ENCODE measurements around the gene ECE1.

- no peak for TF ChIP-seq CTCF (IDR thresholded peaks at IDR 0.05)
- TF ChIP-seq POLR2A (IDR thresholded peaks at IDR 0.05) = no peak
Measured at GRCh38 chr1:21322681-21323016, 32.4 kb upstream of the ECE1 start.
